ENCODE data around the gene RAB19. TPM values are rescaled to one million over a fixed set of nuclear protein-coding genes. Genes with fewer than 3 reads are reported as not detected.

Gene RAB19

DNA sequence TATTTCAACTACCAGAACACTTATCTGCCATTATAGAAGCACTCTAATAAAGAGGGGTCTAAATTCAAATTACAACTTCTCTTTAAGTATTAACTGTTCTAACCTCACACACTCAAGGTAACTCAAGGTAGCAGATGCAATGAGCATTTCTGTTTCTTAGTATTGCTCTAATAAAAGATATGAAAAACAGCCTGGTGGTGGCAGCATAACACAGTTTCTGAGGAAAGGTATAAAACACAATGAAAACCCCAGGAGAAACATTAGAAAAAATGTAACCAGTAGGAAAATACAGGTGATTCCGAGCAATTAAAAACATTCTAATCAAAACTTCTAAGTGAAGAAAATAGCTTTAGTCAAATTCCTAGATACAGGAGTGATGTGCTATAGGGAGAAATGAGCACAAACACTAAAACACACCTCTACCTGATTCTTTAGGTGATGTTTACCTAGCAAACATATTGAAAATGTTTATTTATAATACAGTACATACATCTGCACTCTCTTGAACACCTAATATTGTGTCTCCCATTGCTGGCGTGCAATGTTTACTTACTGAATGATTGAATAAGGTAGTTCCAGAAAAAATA is 72.0 kb downstream of the RAB19 start:
- Histone ChIP-seq H4K91ac (ENCODE audit: low read depth, low read length, poor library complexity) (no peak overlapping the region), H3K79me1 (ENCODE audit: low read depth, low read length) (peaks cover 3% of the 10 kb centered on the region), H4K8ac (ENCODE audit: low read depth, low read length) (no peak overlapping the region), H2BK120ac (ENCODE audit: low read depth, low read length) (no peak overlapping the region), H3K36me3 (replicated peaks in 1 of 2; ENCODE audit: control insufficient read depth in 2 of 2, insufficient read depth in 2 of 2, low read length in 2 of 2) (peaks cover 4 to 11% of the 10 kb centered on the region in 2 donors), H3K18ac (ENCODE audit: low read length) (no peak overlapping the region), H3K9ac (ENCODE audit: low read depth, low read length, poor library complexity) (no peak overlapping the region), H2BK12ac (ENCODE audit: low read length) (no peak overlapping the region), H3K4me1 (ENCODE audit: control insufficient read depth in 2 of 2, insufficient read depth in 1 of 2, low read depth in 1 of 2, low read length in 2 of 2) (peaks cover 0 to 2% of the 10 kb centered on the region in 2 donors), H2BK5ac (ENCODE audit: low read length) (no peak overlapping the region), H3K14ac (ENCODE audit: low read length) (no peak overlapping the region), H3K4me3 (ENCODE audit: low read length in 2 of 2) (no peak overlapping the region), H3K4me2 (ENCODE audit: insufficient read depth, low read length, poor library complexity, severe bottlenecking) (no peak overlapping the region), H3K27ac (replicated peaks; ENCODE audit: low read length) (no peak overlapping the region), H3K27me3 (ENCODE audit: control insufficient read depth in 3 of 3, insufficient read depth in 3 of 3, low read depth in 1 of 3, low read length in 3 of 3) (no peaks in the 10 kb centered on the region), H3K23ac (ENCODE audit: low read depth, low read length, poor library complexity) (no peak overlapping the region), H2AK5ac (ENCODE audit: low read depth, low read length) (no peak overlapping the region), H2BK15ac (ENCODE audit: low read length) (no peak overlapping the region), H3K4ac (ENCODE audit: low read length) (no peak overlapping the region), H3K9me3 (replicated peaks in 1 of 2; ENCODE audit: control insufficient read depth in 2 of 2, insufficient read depth in 1 of 2, low read depth in 1 of 2, low read length in 2 of 2) (no peaks in the 10 kb centered on the region), H2AFZ (ENCODE audit: low read length) (no peak overlapping the region)
- no CpG with 5 or more reads among the region's 2 CpGs for WGBS, 2 donors (ENCODE audit: extremely low coverage in 2 of 2, insufficient read length in 2 of 2, insufficient replicate concordance in 1 of 2)
- no peak for DNase-seq (ENCODE audit: low spot score)

DNA sequence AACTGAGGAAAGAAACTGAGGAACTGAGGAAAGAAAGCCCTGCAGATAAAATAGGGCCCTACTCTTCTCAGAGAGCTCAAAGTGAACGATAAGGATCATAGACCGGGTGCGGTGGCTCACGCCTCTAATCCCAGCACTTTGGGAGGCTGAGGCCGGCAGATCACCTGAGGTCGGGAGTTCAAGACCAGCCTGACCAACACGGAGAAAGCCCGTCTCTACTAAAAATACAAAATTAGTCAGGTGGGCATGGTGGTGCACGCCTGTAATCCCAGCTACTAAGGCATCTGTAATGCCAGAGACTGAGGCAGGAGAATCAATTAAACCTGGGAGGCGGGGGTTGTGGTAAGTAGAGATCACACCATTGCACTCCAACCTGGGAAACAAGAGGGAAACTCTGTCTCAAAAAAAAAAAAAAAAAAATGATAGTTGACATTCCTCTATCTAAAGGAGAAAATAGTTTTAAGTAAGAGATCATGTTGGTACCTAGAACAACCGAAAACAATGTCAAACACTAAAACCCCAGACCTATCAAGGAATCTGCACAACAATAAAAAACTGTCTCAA is 72.9 kb downstream of the RAB19 start:
- no peak overlapping the region for H2BK5ac ChIP-seq (ENCODE audit: low read length)
- no peak for DNase-seq (ENCODE audit: low spot score)
- H4K91ac ChIP-seq (ENCODE audit: low read depth, low read length, poor library complexity), result no peak overlapping the region
- H2BK12ac ChIP-seq (ENCODE audit: low read length), result no peak overlapping the region
- no peak overlapping the region for H4K8ac ChIP-seq (ENCODE audit: low read depth, low read length)
- H3K36me3 ChIP-seq (replicated peaks in 1 of 2; ENCODE audit: control insufficient read depth in 2 of 2, insufficient read depth in 2 of 2, low read length in 2 of 2), result peaks cover under 1 to 2% of the 10 kb centered on the region in 2 donors
- peaks cover 3% of the 10 kb centered on the region for H3K79me1 ChIP-seq (ENCODE audit: low read depth, low read length)
- H2BK15ac ChIP-seq (ENCODE audit: low read length), result no peak overlapping the region
- no peaks in the 10 kb centered on the region for H3K9me3 ChIP-seq (replicated peaks in 1 of 2; ENCODE audit: control insufficient read depth in 2 of 2, insufficient read depth in 1 of 2, low read depth in 1 of 2, low read length in 2 of 2)
- no peak overlapping the region for H2AFZ ChIP-seq (ENCODE audit: low read length)
- no peak overlapping the region for H3K9ac ChIP-seq (ENCODE audit: low read depth, low read length, poor library complexity)
- H3K23ac ChIP-seq (ENCODE audit: low read depth, low read length, poor library complexity), result no peak overlapping the region
- no peak overlapping the region for H3K4ac ChIP-seq (ENCODE audit: low read length)
- no peak overlapping the region for H3K27ac ChIP-seq (replicated peaks; ENCODE audit: low read length)
- no peak overlapping the region for H2BK120ac ChIP-seq (ENCODE audit: low read depth, low read length)
- no CpG with 5 or more reads among the region's 11 CpGs for WGBS, 2 donors (ENCODE audit: extremely low coverage in 2 of 2, insufficient read length in 2 of 2, insufficient replicate concordance in 1 of 2)
- H3K4me1 ChIP-seq (ENCODE audit: control insufficient read depth in 2 of 2, insufficient read depth in 1 of 2, low read depth in 1 of 2, low read length in 2 of 2), result peaks cover 0 to 2% of the 10 kb centered on the region in 2 donors
- no peak overlapping the region for H3K4me2 ChIP-seq (ENCODE audit: insufficient read depth, low read length, poor library complexity, severe bottlenecking)
- peak overlapping the region in 1 of 2 donors; percentile 8 for H3K4me3 ChIP-seq (ENCODE audit: low read length in 2 of 2)
- no peak overlapping the region for H3K18ac ChIP-seq (ENCODE audit: low read length)
- no peak overlapping the region for H3K14ac ChIP-seq (ENCODE audit: low read length)
- H2AK5ac ChIP-seq (ENCODE audit: low read depth, low read length), result no peak overlapping the region
- no peaks in the 10 kb centered on the region for H3K27me3 ChIP-seq (ENCODE audit: control insufficient read depth in 3 of 3, insufficient read depth in 3 of 3, low read depth in 1 of 3, low read length in 3 of 3)

Small RNA genes within 50 kb of the gene (small RNA-seq; reads per million reads assigned to genes)
- gene RNA5SP247 (ENCODE audit: insufficient read depth) (not detected), gene RNA5SP248 (ENCODE audit: insufficient read depth) (213 reads per million, percentile 97 among the genes with 10 or more reads in this experiment)
